Measurements from ENCODE around the gene NUAK1.

NUAK1 gene

GRCh38 chr12:106081606-106082005, 57.1 kb downstream of the NUAK1 start:
- no peak for DNase-seq (ENCODE audit: extremely low read depth, low read depth)
- no peak for TF ChIP-seq CTCF (IDR thresholded peaks at IDR 0.05; ENCODE audit: low read depth, low read length)

- TF ChIP-seq CTCF (IDR thresholded peaks at IDR 0.05; ENCODE audit: low read depth, low read length): no peak
- DNase-seq (ENCODE audit: extremely low read depth, low read depth): no peak
These were observed 58.0 kb downstream of the NUAK1 start for GRCh38 chr12:106080791-106081170.

- no peak for TF ChIP-seq CTCF (IDR thresholded peaks at IDR 0.05; ENCODE audit: low read depth, low read length)
- DNase-seq (ENCODE audit: extremely low read depth, low read depth): no peak
These were observed 58.5 kb downstream of the NUAK1 start for GRCh38 chr12:106080041-106080790.

- DNase-seq (ENCODE audit: extremely low read depth, low read depth): no peak
- TF ChIP-seq CTCF (IDR thresholded peaks at IDR 0.05; ENCODE audit: low read depth, low read length): no peak
These were observed 59.5 kb downstream of the NUAK1 start for GRCh38 chr12:106079148-106079738.

GRCh38 chr12:106078358-106079010, 60.3 kb downstream of the NUAK1 start:
- TF ChIP-seq CTCF (IDR thresholded peaks at IDR 0.05; ENCODE audit: low read depth, low read length): no peak
- DNase-seq (ENCODE audit: extremely low read depth, low read depth): no peak

- no peak for TF ChIP-seq CTCF (IDR thresholded peaks at IDR 0.05; ENCODE audit: low read depth, low read length)
- DNase-seq (ENCODE audit: extremely low read depth, low read depth): no peak
These were observed 63.9 kb downstream of the NUAK1 start for GRCh38 chr12:106074706-106075392.

GRCh38 chr12:106074361-106074705, 64.4 kb downstream of the NUAK1 start:
- no peak for DNase-seq (ENCODE audit: extremely low read depth, low read depth)
- no peak for TF ChIP-seq CTCF (IDR thresholded peaks at IDR 0.05; ENCODE audit: low read depth, low read length)
